Fibroblast of skin of left quadriceps (primary cell): ENCODE data around the gene AFF3.
A peak's percentile ranks its signal among the peaks of the same experiment; 100 is the strongest.
"Not testable (repeated sequence)": the region's sequence is repeated elsewhere in the genome, so short reads cannot be mapped to it uniquely, and the experiment has no call there.

Experiments used
- DNase-seq, 2 experiments: peaks; one replicate each; pipeline ENCODE4 v3.0.0-alpha.2; 2013; ENCODE audit warnings: low read depth in 2 of 2

The AFF3 gene

DNA sequence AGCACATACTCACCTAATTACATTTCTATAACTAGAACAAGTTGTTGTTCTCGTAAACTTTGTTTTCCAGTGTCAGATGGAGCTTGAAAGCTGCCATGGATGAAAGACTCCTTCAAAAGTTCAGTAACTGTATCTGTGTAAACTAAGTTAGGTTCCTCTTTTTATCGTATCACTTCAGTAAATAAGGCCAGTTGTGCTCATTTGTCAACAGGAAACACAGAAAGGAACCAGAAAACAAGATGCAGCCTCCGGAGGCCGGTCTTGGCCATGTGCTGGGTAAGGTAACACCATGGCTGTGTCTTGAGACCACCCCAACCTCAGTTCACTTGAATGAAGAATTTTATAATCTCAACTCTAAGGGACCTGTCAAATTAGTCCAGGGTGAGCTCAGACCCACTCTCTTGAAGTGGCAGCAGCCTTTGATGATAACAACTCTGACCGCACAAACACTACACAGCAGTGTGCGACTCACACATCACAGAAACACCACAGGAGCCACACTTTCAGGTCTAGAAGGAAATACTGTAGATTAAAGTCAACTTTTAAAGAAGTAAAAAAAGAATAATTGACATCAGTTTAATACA lies 213.8 kb downstream of the AFF3 start:
- no peak for DNase-seq

DNA sequence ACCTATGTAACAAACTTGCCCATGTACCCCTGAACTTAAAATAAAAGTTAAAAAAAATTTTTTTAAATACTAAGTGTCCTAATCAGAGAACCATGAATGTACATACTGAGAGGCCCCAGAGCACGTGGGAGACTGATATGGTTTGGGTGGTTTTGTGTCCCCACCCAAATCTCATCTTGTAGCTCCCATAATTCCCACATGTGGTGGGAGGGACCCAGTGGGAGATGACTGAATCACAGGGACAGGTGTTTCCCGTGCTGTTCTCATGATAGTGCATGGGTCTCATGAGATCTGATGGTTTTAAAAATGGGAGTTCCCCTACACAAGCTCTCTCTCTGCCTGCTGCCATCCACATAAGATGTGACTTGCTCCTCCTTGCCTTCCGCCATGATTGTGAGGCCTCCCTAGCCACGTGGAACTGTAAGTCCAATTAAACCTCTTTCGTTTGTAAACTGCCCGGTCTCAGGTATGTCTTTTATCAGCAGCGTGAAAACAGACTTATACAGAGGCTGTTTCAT lies 214.6 kb downstream of the AFF3 start:
- not testable (repeated sequence) for DNase-seq

DNA sequence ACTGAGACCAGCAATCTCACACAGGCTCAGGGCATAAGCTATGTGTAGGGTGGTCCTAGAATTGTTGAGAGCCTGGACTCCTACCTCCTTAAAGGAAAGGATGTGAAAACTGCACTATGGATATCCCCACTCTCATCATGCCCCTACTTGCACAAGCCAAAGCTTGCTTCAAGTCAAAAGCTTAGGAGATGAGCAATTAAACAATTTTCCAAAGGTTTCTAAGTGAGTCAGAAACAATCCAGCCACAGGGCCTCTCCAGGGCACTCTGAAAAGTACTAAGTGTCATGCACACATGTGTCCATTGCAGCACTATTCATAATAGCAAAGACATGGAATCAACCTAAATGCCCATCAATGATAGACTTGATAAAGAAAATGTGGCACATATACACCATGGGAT lies 215.4 kb downstream of the AFF3 start:
- peak; percentile 18 to 20 for DNase-seq

DNA sequence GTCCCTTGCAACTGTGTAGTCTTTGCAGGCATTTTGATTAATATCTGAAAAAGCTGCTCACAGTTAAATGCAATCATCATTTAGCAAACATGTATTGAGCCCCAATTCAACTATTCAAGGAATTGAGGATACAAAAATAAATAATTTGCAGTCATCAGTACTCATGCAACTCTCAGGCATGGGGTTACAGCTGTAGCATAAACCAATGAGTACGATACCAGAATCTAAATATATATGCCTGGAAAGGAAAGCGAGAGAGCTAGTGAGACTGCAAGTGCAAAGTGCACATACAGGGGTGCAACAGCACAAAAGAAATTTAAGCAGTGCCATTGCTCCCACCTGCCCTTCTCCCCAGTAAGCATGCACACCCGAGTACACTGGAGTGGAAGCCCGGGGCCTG lies 216.4 kb downstream of the AFF3 start:
- DNase-seq: no peak

DNA sequence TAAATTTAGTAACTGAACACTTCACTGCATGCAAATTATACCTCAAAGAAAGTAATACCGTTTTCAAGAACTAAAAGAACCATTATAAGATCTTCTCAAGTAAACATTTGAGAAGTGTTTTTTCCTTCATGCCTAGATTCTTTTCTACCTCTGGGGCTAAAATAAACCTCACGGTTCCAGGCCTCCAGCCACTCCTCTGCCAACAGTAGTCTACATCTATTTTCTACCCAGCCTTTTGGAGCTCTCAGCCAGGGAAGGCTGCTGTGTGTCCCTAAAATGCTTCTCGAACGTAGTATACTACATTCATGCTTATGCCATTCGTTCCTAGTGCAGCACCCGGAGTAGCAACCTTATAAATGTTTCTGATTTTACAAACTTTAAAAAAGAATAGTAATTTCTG lies 219.7 kb downstream of the AFF3 start:
- DNase-seq: no peak

DNA sequence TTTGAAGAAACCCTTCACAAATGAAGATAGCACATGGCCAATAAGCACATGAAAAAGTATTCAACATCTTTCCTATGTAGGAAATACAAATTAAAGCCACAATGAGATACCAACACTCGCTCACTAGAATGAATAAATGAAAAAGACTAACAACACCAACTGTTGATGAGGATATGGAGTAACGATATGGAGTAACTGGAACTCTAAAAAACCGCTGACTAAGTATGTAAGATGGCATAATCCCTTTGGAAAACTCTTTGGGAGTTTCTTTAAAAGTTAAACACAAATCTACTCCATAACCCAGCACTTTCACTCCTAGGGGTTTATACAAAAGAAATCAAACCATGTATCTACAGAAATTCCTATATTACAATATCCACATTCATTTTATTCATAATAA lies 220.5 kb downstream of the AFF3 start:
- no peak for DNase-seq

DNA sequence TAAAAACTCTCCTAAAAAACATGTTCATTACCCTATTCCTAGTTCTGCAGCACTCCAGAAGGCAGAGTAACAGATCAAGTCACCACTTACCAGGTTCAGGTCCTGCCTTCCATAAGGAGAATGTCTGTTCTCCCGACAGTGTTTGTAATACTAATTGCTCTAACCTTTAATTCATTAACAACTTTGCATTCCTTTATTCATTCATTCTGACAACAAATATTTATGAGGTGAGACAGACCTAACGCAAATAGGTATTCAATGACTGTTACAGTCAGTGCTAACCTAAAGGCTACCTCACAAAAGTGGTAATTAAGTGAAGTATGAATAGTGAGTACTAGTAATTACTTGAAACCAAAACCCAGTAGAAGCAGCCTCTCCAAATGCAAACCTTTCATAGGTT lies 224.0 kb downstream of the AFF3 start:
- no peak for DNase-seq

DNA sequence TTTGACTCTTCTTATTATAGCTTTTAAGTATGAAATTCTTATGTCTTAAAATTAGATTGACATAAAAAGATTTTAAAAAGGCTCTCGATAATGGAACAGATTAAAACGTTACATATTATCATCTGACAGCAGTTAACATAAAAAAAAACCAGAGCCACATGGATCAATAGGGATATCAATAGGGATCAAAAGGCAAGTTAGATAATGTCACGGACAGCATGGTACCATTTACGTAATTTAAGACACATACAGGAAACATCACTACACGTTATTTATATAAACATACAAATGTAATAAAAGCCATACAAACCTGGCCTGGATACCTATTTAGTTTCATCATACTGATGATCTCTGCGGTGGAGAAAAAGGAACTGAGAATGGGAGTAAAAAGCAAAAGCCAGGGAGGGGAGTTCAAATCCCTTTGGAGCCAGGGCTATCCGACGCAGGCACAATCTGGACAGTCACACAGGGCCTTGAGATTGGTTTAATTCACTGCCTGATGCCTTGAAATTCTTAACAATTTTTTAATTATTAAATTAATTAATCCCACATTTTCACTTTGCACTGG lies 227.2 kb downstream of the AFF3 start:
- DNase-seq: no peak

DNA sequence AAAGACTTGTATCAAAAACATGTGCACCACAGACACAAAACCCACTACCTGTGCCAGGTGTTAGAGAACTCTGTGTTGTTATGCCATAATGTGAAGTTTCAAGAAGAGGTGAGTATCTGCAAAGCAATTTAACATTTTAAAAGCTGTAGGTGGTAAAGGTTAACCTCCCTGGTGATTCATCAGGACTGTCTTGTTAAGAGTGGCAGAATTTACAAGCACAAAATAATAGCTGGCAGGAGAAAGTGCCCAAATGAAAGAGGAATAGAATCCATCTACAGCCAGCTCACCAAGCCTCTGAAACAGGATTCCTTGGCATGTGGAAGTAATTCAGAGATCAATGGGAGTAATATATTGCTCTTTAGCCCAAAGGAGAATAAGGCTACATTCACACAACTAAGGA lies 230.7 kb downstream of the AFF3 start:
- no peak for DNase-seq

DNA sequence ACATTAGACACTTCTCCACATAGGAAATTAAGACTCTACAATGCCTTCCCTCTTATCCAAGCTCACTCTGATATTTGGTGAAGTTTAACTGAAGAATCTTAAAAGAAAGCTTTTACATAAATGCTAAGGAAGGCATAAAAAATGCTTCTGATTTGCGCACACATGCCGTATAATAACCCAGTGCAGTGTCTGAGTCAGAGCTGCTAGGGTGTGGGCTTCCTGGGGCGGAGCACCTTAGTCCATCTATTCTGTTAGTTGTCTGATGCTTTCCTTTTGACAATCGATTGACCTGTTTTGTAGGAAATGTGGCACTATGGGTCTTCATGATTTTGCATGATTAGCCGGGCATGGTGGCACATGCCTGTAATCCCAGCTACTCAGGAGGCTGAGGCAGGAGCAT lies 231.5 kb downstream of the AFF3 start:
- DNase-seq: no peak

DNA sequence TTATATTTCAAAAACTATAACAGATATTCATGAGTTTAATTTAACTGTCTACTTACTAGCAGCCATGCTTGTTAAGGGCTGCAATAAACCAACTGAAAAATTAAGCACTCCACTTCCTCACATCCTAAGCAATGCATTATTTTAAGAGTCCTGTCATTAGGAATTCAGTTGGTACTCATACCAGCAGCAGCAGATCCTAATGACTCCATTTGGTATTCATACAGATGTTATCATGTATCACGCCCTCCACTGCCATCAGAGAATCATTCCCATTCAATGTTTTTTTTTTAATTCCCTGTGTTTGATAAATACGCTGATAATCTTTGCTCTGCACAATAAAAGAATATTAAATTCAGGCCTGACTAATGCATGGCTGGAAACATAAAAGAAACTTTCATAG lies 236.8 kb downstream of the AFF3 start:
- no peak for DNase-seq

DNA sequence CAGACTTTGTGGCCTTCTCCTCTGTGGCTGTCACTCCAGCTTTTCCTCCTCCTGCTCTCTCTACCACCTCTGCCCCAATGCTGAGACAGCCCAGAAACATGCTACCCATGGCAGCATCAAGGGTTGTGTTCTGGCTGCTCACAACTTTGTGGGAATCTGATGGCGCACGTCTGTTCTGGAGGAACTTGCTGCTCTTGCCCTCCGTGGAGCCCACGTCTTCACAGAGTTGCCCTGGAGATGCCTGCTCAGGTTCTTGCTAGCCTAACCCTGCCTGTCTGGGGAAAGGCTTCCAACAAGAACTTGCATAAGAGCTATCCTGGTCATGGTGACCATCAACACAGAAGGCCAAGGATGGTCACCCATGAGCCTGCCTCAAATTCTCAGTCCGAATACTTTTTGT lies 237.4 kb downstream of the AFF3 start:
- no peak for DNase-seq

DNA sequence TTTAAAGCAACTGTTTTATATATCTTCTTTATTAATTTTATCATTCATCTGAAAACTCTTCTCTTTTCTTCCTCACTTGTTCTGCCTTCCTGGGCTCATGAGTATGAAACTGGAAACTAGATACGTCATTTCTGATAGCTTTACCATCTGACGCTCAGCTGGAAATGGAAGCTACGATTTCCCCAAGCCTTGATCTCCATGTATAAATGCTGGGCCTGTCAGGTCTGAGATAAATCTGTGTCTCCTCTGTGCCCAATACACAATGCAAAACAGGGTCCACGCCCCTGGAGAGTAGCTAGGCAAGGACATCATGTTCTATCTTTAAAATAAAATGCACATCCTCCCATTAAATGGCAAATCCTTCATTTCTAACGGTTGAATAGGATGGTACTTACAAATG lies 238.4 kb downstream of the AFF3 start:
- no peak for DNase-seq

DNA sequence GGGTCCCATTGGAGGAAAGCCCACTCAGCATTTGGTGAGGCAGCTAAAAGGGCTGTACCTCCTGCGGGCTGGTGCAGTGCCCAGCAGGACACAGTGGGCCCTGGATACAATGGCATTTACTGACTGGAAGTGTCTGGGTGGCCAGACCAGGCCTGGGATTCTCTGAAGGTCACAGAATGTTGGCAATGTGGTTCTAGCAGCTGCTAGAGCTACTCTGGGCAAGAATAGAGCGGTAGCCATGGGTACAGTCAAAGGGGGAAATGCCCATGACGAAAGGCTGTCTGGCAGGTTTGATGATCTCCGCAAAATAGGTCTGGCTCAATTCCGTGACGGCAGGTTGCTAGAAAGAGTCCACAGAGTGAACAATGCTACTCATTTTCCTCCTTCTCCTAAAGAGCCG lies 241.8 kb downstream of the AFF3 start:
- no peak for DNase-seq

DNA sequence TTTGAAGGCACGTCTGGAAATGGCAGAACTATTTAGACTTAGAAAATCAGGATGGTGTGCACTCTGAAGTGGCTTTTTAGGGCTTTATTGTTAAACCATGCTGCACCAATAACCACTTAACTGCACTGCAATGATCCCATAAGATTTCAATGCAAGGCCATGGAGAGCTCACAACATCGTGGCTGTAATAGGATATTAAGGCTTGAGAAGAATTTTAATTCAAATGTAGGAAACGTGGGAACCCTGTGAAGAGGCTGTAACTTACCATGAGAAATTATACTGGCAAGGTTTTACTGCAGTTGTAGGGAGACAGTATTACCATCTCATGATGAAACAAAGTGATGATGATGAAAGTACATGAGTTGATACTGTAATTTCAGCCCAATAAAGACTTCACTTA lies 242.5 kb downstream of the AFF3 start:
- no peak for DNase-seq

DNA sequence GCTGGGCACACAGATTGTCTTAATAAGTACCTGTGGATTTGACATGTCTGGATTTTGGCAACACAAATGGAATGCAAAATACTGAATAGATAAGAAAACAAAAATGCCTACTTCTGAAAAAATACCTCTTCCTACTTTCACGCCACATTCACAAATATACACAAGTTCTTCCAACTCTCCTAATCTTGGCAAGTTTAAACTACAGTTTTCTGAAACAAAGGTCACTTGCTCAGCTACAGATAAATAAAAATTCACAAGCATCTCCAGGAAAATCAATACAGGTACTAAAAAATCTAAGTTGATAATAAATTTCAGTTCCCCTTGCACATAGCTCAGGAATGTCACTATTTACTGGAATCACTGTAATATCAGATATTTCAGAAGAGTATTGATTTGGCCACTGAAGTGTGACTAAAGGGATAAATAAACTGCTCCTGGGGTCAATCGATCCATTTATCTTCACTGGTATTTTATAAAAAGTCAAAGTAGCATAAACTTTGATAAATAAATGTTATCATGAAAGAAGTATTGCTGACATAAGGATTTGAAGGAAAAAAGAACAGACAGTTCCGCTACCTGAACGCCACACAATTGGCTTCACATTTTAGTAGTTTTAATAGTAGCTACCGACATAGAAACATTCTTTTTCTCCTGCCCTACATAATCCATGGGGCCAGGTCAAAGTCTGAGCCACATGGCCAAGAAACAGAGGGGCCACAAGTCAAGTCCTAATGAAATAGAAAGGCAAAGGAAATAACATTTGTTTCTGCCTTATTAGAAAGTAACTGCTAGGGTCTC lies 243.1 kb downstream of the AFF3 start:
- DNase-seq: no peak

DNA sequence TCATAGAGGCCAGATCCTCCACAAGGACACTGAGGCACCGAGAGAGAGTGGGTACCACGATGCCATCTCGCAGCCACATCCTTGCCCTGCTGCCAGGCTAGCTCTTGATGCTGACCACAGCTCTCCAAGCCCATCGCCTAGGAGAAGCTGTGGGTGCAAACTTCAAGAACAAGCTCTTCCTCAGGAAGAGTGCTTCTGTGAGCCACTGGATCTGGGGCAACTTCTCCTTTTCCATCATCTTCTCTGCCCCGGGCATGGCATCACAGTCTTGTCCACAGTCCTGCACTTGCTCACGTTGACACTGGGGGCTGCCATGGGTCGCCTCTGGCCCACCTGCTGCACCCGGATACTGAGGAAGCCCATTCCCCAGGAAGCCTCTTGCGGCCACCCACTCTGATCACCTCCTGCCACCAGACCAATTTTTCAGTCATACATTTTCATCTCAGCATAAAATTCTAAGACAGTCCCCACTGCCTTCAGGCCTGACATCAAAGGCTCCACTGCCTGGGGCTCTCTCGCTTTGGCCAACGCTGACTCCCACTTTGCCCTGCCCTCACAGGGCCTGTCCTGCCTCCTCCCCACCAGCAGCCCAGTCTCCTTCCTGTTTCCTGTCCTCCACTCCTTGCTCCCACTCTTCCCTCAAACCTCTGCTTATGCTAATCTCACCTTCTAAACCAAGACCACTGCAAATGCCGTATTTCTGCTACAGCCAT lies 243.9 kb downstream of the AFF3 start:
- no peak for DNase-seq

DNA sequence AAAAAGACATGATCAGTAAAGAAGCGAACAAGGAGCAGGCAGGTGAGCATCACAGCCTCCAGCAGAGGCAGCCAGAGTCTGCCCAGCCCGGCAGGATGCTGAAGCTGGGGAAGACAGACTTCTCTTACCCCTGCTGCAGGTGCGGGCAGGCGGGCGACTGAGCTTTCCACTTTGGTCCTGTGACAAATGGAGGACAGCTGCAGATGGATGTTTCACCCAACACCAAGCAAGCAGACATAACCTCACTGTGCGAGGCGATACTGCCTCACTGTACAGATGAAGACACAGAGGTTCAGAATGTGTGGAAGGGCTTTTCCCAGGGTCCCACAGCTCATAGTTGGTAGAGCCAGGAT lies 251.0 kb downstream of the AFF3 start:
- DNase-seq: no peak

DNA sequence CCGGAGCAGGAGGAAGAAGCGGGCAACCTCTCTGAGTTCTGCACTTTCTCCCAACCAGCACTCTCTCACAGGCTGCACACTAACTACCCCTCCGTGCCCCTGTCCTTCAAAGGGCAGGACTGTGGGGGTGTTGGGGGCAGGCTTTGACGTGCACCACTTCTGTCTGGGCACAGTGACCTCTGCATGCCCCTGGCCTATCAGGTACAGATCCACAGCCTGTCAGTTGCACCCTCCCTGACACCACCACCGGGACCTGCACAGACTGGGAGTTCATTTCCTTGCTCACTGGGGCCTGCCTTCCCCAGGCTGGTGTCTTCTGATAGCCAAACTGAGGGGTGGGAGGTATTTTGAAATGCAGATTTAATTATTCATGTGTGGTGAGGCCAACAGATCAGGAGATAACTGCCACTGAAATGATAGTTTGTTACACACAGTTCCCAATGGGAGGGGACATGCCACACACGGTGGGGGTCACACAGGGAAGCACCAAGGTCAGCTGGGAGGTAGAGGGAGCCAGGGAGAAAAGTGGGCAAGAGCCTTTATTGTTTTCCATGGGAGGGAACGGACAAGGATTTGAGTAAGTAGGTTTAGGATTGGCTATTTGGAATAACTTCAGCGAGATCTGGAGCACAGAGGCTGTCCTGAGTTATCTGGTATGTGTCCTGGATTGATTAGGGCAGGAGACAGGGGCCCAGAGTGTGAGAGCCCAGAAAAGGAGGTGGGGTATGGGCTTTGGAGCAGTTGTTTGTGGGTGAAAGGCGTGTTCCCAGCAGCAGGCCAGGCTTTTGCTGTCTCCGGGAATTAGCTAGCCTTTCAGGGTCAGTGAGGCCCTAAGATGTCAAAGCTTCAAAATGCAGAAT lies 251.6 kb downstream of the AFF3 start:
- DNase-seq: no peak

DNA sequence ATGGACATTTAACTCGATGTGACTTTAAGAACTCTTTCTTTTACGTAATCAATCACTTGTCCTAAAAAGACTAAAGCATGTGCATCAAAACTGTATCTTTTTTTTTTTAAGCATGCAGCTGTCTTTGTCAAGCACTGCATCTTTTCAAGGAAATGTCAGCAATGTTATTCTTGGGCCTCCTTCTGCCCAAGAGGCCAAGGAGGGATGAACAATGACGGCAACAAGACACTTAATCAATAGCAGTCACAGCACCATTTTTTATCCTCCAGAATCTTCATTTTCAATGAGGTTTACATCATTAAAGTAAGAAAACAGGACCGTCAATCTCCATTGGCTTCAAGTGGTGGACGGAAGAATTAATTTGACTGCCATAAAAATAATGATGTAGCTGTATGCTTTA lies 253.8 kb downstream of the AFF3 start:
- DNase-seq: no peak

DNA sequence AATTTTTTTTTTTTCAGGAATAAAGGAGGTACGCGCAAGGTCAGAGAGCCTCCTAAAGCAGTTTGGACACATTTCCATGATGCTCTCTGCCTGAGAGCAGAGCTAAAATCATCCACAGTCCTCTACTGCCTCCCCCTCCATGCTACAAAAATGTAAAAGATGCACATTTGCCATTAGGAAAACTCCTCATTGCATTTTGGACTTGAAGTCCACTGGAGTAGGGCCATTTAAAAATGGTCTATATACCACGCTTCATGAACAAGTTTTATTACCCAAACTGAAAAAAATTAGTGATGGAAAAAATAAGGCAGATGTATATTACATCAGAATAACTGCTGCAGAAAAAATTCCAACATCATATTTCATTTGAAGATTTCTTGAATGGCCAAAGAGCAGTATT lies 256.0 kb downstream of the AFF3 start:
- no peak for DNase-seq

DNA sequence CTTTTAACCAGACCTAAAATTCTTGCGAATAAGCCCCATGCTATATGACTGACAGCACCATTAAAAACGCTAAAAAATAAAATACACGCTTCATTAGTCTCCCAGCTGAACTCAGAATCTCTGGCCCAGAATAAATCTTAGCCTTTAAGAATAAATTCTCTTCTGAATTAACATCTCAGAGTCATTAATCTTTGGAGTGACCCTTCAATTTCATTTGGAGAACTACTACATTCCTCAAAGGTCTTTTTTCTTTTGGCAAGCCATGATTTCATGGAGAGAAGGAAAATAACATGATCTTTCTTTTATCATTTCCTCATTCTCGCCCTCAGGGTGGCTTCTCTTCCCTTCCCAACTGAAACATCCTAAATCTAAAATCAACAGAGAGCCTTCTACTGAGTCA lies 259.0 kb downstream of the AFF3 start:
- DNase-seq: no peak
